ENCODE measurements around the gene ROMO1.
"Not testable (repeated sequence)": the region's sequence is repeated elsewhere in the genome, so short reads cannot be mapped to it uniquely, and the experiment has no call there.

Gene ROMO1

GRCh38 chr20:35685368-35685767, 13.8 kb upstream of the ROMO1 start:
- not testable (repeated sequence) for DNase-seq

- DNase-seq, result not testable (repeated sequence)
Observed at GRCh38 chr20:35686872-35687271, 12.3 kb upstream of the ROMO1 start.

- no peak for DNase-seq
Observed at GRCh38 chr20:35690265-35690664, 8.9 kb upstream of the ROMO1 start.

GRCh38 chr20:35695245-35695749, 3.9 kb upstream of the ROMO1 start:
- no peak for DNase-seq

- no peak for DNase-seq
Observed at GRCh38 chr20:35695978-35696377, 3.2 kb upstream of the ROMO1 start.

GRCh38 chr20:35697696-35698297, 1.4 kb upstream of the ROMO1 start:
- no peak for DNase-seq

GRCh38 chr20:35698298-35699126, 693 bp upstream of the ROMO1 start:
- no peak for DNase-seq

- DNase-seq, result no peak
Observed at GRCh38 chr20:35699957-35700624, 886 bp downstream of the ROMO1 start.

GRCh38 chr20:35700625-35701148, 1.5 kb downstream of the ROMO1 start:
- DNase-seq, result no peak

GRCh38 chr20:35702051-35702823, 3.0 kb downstream of the ROMO1 start:
- no peak for DNase-seq

GRCh38 chr20:35702824-35703695, 3.9 kb downstream of the ROMO1 start:
- DNase-seq, result no peak

- DNase-seq, result no peak
Observed at GRCh38 chr20:35704514-35705261, 5.5 kb downstream of the ROMO1 start.

- not testable (repeated sequence) for DNase-seq
Observed at GRCh38 chr20:35705894-35706293, 6.7 kb downstream of the ROMO1 start.

GRCh38 chr20:35706591-35707529, 7.7 kb downstream of the ROMO1 start:
- DNase-seq, result not testable (repeated sequence)

GRCh38 chr20:35708502-35708901, 9.3 kb downstream of the ROMO1 start:
- DNase-seq, result no peak

- DNase-seq, result no peak
Observed at GRCh38 chr20:35709259-35709658, 10.1 kb downstream of the ROMO1 start.

- no peak for DNase-seq
Observed at GRCh38 chr20:35710039-35710438, 10.8 kb downstream of the ROMO1 start.

GRCh38 chr20:35710884-35711587, 11.8 kb downstream of the ROMO1 start:
- no peak for DNase-seq

All from AML-193 (cell line).